ENCODE measurements around the gene DMRTA2.
"Not testable (repeated sequence)": the region's sequence is repeated elsewhere in the genome, so short reads cannot be mapped to it uniquely, and the experiment has no call there.

DMRTA2 gene

DNA sequence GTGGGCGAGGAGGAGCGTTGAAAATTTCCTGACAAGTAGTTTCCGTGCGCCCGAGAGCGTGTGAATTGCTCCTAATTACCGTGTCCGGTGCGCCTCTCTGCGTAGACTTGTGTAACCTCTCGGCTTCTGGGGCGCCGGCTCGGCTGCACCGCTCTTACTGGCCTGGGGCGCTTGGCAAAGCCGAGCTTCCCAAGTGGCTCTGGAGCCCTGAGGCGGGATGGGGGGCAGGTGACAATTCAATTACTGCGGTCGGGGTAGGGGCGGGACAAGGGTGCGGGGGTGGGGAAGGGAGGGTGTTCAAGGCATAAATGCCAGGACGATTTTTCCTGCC, 392 bp upstream of the DMRTA2 start:
- no peak for DNase-seq

- DNase-seq = peak; percentile 59
These were observed 633 bp downstream of the DMRTA2 start for GRCh38 chr1:50422675-50422945.

- no peak for DNase-seq
These were observed 1.2 kb downstream of the DMRTA2 start for GRCh38 chr1:50421768-50422674.

DNA sequence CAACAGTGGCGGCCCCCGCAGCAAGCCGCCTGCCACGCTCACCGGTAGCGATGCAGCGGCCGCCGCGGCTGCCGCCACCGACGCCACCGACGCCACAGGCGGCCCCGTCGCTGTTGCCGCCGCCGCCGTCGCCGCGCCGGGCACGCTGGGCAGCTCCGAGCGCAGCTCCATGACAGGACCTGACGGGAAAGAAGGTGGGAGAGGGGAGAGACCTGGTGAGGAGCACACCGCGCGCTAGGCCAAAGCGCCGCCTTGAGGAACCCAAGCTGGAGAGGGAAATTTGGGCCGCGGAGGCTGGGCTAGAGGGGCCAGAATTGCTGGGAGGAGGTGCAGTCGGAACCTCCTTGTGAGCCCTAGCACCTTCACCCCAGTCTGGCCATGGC, 1.9 kb downstream of the DMRTA2 start:
- no peak for DNase-seq

- no peak for DNase-seq
These were observed 2.4 kb downstream of the DMRTA2 start for GRCh38 chr1:50420689-50421365.

GRCh38 chr1:50419907-50420677, 3.2 kb downstream of the DMRTA2 start:
- no peak for DNase-seq

DNA sequence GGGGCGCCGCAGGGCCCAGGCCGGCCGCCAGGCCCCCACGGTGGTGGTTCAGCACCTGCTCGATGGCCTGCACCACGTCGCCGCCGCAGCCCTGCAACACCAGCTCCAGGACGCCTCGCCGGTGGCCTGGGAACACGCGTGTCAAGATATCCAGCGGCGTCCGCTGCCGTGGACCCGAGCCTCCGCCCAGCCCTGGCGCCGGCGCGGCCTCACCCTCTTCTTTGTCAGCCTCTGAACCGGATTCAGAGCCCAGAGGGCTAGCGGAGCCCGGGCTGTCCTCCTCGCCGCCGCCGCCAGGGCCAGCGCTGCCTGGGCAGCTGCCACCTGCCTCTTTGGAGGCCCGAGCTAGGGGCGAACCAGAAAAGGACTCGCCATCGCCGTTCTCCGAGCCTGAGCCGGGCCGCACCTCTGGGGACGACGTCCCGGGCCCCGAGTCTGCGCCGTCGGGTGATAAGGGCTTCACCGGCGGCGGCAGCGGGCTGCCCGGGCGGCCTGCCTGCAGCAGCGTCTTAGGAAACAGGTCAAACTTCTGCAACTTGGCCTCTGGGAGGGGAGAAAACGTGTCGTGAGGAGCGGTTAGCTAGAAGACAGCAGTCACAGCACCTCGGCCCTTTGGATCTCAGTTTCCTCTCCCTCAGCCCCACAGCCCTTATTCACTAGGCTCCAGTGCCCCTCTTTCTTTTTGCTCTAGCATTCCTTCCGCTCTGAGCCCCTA, 3.9 kb downstream of the DMRTA2 start:
- no peak for DNase-seq

- DNase-seq = no peak
These were observed 4.6 kb downstream of the DMRTA2 start for GRCh38 chr1:50418600-50419109.

DNA sequence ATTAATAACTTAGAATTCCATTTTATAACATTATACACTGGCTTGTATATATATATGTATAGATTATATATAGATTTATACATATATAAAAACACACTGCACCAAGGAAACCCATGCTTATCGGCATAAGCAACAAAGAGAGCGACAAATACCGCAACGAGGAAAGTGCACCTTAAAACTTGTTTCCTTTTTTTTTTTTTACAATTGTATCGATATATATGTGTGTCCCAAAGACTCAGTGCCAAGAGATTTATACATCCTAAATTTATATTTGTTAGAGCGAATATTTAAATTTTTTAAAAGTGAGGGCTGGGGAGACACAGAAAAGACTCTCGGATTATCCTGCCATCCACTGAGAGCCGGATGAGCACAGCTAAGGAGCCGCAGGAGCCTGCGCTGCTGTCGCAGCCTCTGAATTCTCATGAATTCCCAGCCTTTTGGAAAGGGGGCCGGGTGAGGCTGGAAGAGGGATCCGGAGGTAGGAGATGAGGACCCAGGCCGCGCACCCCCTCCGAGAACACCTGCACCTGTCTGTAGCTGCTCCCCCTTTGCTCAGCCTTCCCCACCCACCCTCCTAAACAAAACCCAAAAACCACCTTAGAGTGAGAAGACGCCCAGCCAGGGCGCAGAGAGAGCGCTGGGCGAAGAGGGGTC, 5.2 kb downstream of the DMRTA2 start:
- DNase-seq = no peak

- no peak for DNase-seq
These were observed 5.7 kb downstream of the DMRTA2 start for GRCh38 chr1:50417507-50417906.

GRCh38 chr1:50416553-50417453, 6.4 kb downstream of the DMRTA2 start:
- no peak for DNase-seq

DNA sequence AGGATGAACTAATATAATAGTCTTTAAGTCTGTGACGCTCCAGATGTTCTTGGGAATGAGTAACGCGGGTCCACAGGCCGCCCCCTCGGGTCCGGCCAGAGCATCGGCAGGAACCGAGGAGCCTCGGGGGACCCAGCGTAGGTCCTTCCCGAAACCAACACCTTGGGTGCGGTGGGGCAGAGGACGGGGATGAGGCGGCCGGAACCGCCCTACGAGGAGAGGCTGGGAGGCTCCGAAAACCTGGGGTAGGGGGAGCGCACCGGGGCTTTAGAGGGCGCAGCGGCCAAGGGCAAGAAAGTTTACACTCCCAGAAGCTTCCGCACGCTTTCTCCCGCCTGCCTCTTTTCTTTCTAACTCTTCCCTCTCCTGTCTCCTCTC, 7.1 kb downstream of the DMRTA2 start:
- no peak for DNase-seq

DNA sequence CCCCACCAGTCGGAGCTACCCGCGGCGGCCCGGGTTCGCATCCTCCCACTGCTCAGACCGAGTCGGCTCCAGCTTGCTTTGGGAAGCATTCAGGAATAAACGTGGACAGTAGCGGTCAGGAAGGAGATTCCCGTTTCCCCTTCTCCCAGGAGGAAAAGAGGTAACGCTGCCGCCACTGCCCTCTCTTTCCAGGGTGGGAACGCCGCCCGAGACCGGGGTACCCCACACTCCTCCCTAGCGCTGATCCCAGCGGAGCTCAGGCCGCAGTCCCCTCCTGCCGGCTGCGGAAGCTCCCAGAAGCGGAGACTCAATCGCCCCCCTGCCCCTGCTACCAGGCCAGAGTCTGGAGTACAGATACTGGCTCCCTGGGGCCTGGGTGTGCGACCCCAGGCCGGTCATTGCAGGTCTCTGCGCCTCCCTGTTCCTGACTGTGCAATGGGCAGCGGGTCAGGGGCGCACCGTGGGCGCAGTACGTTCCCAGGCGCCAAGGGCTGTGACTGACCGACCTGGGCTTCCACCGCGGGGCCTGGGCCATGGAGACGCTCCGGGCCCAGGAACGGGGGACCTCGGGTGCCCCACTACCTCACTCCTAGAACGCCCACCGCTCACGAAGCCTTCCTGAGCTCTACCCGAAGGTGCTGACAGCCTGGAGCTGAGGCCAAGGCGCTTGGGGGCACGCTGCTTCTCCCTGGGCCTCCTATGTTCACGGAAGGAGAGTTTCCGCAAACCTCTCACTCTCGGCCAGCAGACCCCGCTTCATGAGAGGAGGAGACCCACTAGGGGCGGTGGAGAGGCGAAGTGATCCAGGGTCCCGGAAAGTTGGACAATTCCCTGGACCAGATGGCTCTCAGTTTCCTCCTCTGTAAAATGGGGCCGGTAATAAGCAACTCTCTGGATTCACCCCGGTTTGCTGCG, 7.8 kb downstream of the DMRTA2 start:
- no peak for DNase-seq

GRCh38 chr1:50414853-50415234, 8.4 kb downstream of the DMRTA2 start:
- DNase-seq = no peak

DNA sequence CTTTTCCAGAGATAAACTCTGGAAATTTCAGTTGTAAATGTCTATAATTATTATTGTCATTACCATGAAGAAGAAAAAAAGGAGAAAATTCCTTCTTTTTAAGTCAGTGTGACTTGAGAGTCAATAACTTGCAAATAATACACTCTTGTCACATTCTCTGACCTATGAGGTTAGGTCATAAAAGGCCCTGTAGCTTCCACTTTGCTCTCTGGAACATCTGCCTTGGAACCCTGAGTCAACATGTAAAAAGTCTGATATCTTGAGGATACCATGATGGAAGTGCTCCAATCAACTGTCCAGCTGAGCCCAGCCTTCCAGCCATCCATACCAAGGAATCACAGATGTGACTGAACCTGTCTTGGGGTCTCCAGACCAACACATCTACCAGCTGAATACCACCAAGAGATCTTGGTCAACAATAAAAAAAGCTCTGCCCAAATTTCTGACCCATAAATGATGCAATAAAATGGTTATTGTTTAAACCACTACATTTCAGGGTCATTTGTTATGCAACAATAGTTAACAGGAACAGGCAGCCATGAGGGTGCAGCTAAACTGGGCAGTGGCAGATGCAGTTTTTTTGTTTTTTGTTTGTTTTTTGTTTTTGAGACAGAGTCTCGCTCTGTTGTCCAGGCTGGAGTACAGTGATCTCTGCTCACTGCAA, 10.3 kb downstream of the DMRTA2 start:
- no peak for DNase-seq

DNA sequence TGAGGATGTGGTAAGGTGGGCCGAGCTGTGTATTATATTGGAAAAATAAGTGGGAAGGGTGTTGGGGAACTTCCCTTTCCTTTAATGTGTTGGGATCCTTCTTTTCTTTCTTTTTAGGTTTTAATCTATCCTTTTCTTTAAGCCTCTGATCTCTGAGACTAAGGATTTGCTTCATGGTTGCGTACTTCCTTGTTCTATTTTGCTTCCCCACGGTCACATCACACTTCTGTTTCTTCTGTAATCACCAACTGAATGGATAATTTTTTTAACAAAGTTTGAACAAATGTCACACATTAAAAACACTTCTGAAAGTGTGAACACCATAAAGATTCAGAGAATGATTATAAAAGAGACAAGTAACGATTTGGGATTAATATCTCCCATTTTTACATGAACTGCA, 17.4 kb downstream of the DMRTA2 start:
- no peak for DNase-seq

- no peak for DNase-seq
These were observed 29.6 kb downstream of the DMRTA2 start for GRCh38 chr1:50393522-50394120.

- DNase-seq = not testable (repeated sequence)
These were observed 41.7 kb downstream of the DMRTA2 start for GRCh38 chr1:50381551-50381950.

GRCh38 chr1:50378770-50379169, 44.5 kb downstream of the DMRTA2 start:
- no peak for DNase-seq
